PC-3 (cell line): ENCODE data around the gene ZNF593OS. TPM values are rescaled to one million over a fixed set of nuclear protein-coding genes. Genes with fewer than 3 reads are reported as not detected.

Experiments
- ATAC-seq: fragments of 200-7000 bp; cut with Tn5 transposase; 2 replicates; pipeline ENCODE4 v1.9.1; 2020; ENCODE audit warnings: mild to moderate bottlenecking, moderate library complexity
- BruUV-seq: library from RNA; stranded (reverse); fragments of 400-500 nt; replicated peaks from 2 replicates; lab custom pipeline; 2021; lab: Mats Ljungman, UMichigan
- CTCF ChIA-PET: fragments of 300-600 bp; sonication (Branson Sonifier 250); formaldehyde crosslinking; loops from one replicate; lab custom pipeline; 2022; ENCODE audit warnings: antibody characterized with exemption; lab: Charles Lee
- POLR2A ChIA-PET: fragments of 300-600 bp; sonication (Branson Sonifier 250); formaldehyde crosslinking; loops from one replicate; lab custom pipeline; 2022; ENCODE audit warnings: antibody characterized with exemption; ENCODE audit not compliant: unreplicated experiment; lab: Charles Lee
- DNase-seq: peaks from one replicate; pipeline ENCODE4 v3.0.0-alpha.2; 2015
- H2AFZ ChIP-seq: fragments of 300-600 bp; sonication (generic); 2 replicates; pipeline ENCODE4 v1.6.0; 2016; ENCODE audit warnings: antibody characterized with exemption, low read length
- H3F3A ChIP-seq: fragments of 300-600 bp; sonication (generic); one replicate; pipeline ENCODE4 v1.6.0; 2017; ENCODE audit warnings: antibody characterized with exemption, low read length, control low read depth, mild to moderate bottlenecking; ENCODE audit not compliant: unreplicated experiment
- H3K27ac ChIP-seq: fragments of 300-600 bp; sonication (generic); 2 replicates; pipeline ENCODE4 v1.5.1; 2016; ENCODE audit warnings: mild to moderate bottlenecking, low read length
- H3K27me3 ChIP-seq: fragments of 300-600 bp; sonication (generic); 2 replicates; pipeline ENCODE4 v1.6.1; 2016; ENCODE audit warnings: low read length, mixed read lengths
- H3K36me3 ChIP-seq: fragments of 300-600 bp; sonication (generic); 2 replicates; pipeline ENCODE4 v1.6.1; 2016; ENCODE audit warnings: low read depth, mixed run types, low read length, mixed read lengths
- H3K4me1 ChIP-seq: fragments of 300-600 bp; sonication (generic); 2 replicates; pipeline ENCODE4 v1.5.1; 2016; ENCODE audit warnings: low read length; ENCODE audit not compliant: insufficient read depth
- H3K4me2 ChIP-seq: fragments of 300-600 bp; sonication (generic); 2 replicates; pipeline ENCODE4 v1.6.0; 2016; ENCODE audit warnings: low read length
- H3K4me3 ChIP-seq: fragments of 300-600 bp; sonication (generic); 2 replicates; pipeline ENCODE4 v1.5.1; 2016; ENCODE audit warnings: mild to moderate bottlenecking, low read length, mixed read lengths
- H3K79me2 ChIP-seq: fragments of 300-600 bp; sonication (generic); 2 replicates; pipeline ENCODE4 v1.6.1; 2017; ENCODE audit warnings: low read length, mixed read lengths
- H3K9ac ChIP-seq: fragments of 300-600 bp; sonication (generic); 2 replicates; pipeline ENCODE4 v1.6.0; 2016; ENCODE audit warnings: mild to moderate bottlenecking, low read length
- H3K9me2 ChIP-seq: fragments of 300-600 bp; sonication (generic); replicated peaks from 2 replicates; pipeline ENCODE4 v1.6.1; 2016; ENCODE audit warnings: mixed run types, low read length, mixed read lengths
- H3K9me3 ChIP-seq: fragments of 300-600 bp; sonication (generic); 2 replicates; pipeline ENCODE4 v1.6.1; 2016; ENCODE audit warnings: low read length, mixed read lengths
- H4K20me1 ChIP-seq: fragments of 300-600 bp; sonication (generic); 2 replicates; pipeline ENCODE4 v1.6.1; 2016; ENCODE audit warnings: low read length, mixed read lengths
- CTCF ChIP-seq: fragments of 300-600 bp; sonication (generic); conservative IDR thresholded peaks from 2 replicates; pipeline ENCODE4 v1.5.1; 2017; ENCODE audit warnings: antibody characterized with exemption, low read depth, mild to moderate bottlenecking, low read length
- EZH2 ChIP-seq: fragments of 300-600 bp; sonication (generic); IDR thresholded peaks from one replicate; pipeline ENCODE4 v1.6.1; 2017; ENCODE audit warnings: antibody characterized with exemption, mild to moderate bottlenecking, low read length; ENCODE audit not compliant: unreplicated experiment
- EZH2phosphoT487 ChIP-seq: fragments of 300-600 bp; sonication (generic); IDR thresholded peaks from 2 replicates; pipeline ENCODE4 v1.6.1; 2018; ENCODE audit warnings: mild to moderate bottlenecking, antibody characterized with exemption, low read length, borderline replicate concordance
- intact Hi-C: fragments of 100-400 bp; cut with micrococcal nuclease; formaldehyde crosslinking; loops from 2 replicates; pipeline ENCODE4 v1.9.0; 2023
- total RNA-seq: library from RNA; depleted of rRNA; stranded (reverse); fragments of >200 nt; gene quantifications from 2 replicates; pipeline ENCODE4 v1.2.3, GENCODE V29; 2014; rRNA removed

ZNF593OS gene
- total RNA-seq, 1 experiment from 2014 or later: not detected

- peak overlapping the region; percentile 59 for H3K9ac ChIP-seq
- no peaks in the 10 kb centered on the region for H3K9me2 ChIP-seq
- peaks cover 8% of the 10 kb centered on the region; the same call in 1 of the 2 replicates for H3K36me3 ChIP-seq
- DNase-seq: peak; percentile 84
- H2AFZ ChIP-seq: no peak overlapping the region
- H3K9me3 ChIP-seq: no peaks in the 10 kb centered on the region
- ChIA-PET CTCF (interaction anchor here (1.4 kb wide), 1 partner anchor 48 kb away, joined by 6 read pairs; the partner anchor contains the start of gene ZNF593), POLR2A (interaction anchor here (0.5 kb wide), 1 partner anchor 16 kb away, joined by 12 read pairs; no protein-coding TSS in a partner anchor)
- intact Hi-C loops: loop anchor here (1.0 kb wide), 1 partner anchor 10 kb away; no protein-coding TSS in a partner anchor
- TF ChIP-seq EZH2 (no peak), CTCF (no peak), EZH2phosphoT487 (no peak)
- peak; percentile 33 for ATAC-seq
- peaks cover 15% of the 10 kb centered on the region for H3F3A ChIP-seq
- peak overlapping the region; percentile 94 for H3K27ac ChIP-seq
- no peaks in the 10 kb centered on the region for H4K20me1 ChIP-seq
- no TSS peak for BruUV-seq
- H3K4me2 ChIP-seq: peak overlapping the region; percentile 76
- H3K4me1 ChIP-seq: peaks cover 58% of the 10 kb centered on the region
- peak overlapping the region; percentile 17; the same call in 1 of the 2 replicates for H3K4me3 ChIP-seq
- peaks cover 35% of the 10 kb centered on the region for H3K79me2 ChIP-seq
- no peaks in the 10 kb centered on the region for H3K27me3 ChIP-seq
Observed at GRCh38 chr1:26121854-26122773, 49.5 kb downstream of the ZNF593OS start.

- peaks cover 10% of the 10 kb centered on the region; the same call in 1 of the 2 replicates for H3K36me3 ChIP-seq
- peaks cover 13% of the 10 kb centered on the region for H3F3A ChIP-seq
- H3K79me2 ChIP-seq: peaks cover 27% of the 10 kb centered on the region
- H3K9me3 ChIP-seq: no peaks in the 10 kb centered on the region
- H3K4me2 ChIP-seq: no peak overlapping the region
- H3K27ac ChIP-seq: no peak overlapping the region
- CTCF ChIA-PET: no interaction called here
- no peak for DNase-seq
- H4K20me1 ChIP-seq: no peaks in the 10 kb centered on the region
- no peak for ATAC-seq
- intact Hi-C loops: no loop called here
- H3K4me1 ChIP-seq: peaks cover 39% of the 10 kb centered on the region
- no peaks in the 10 kb centered on the region for H3K9me2 ChIP-seq
- POLR2A ChIA-PET: no interaction called here
- TF ChIP-seq EZH2phosphoT487: no peak
- no peak for TF ChIP-seq EZH2
- TF ChIP-seq CTCF: no peak
- no peak overlapping the region for H3K4me3 ChIP-seq
- H2AFZ ChIP-seq: no peak overlapping the region
- no TSS peak for BruUV-seq
- no peaks in the 10 kb centered on the region for H3K27me3 ChIP-seq
- H3K9ac ChIP-seq: no peak overlapping the region
Observed at GRCh38 chr1:26119892-26120608, 51.6 kb downstream of the ZNF593OS start.

Other genes starting within 250 kb of the ZNF593OS start
- gene PAFAH2, start 173.8 kb downstream of the ZNF593OS start, total RNA-seq: 7.4 and 9.0 TPM in 2 replicates
- gene EXTL1, start 150.1 kb downstream of the ZNF593OS start, total RNA-seq: 0.26 TPM in 1 of 2 replicates, not detected in the other
- 0.07 TPM in 1 of 2 replicates, not detected in the other for gene SLC30A2, start 125.7 kb downstream of the ZNF593OS start, total RNA-seq
- not detected in 2 replicates for gene TRIM63, start 104.2 kb downstream of the ZNF593OS start, total RNA-seq
- 4.1 and 5.2 TPM in 2 replicates for gene PDIK1L, start 60.0 kb downstream of the ZNF593OS start, total RNA-seq
- gene FAM110D, start 12.8 kb downstream of the ZNF593OS start, total RNA-seq: not detected in 2 replicates
- not detected in 2 replicates for gene C1orf232, start 2.9 kb downstream of the ZNF593OS start, total RNA-seq
- 155 and 165 TPM in 2 replicates for gene ZNF593, start 1.9 kb downstream of the ZNF593OS start, total RNA-seq
- gene CNKSR1, start 5.7 kb upstream of the ZNF593OS start, total RNA-seq: 32.1 and 34.5 TPM in 2 replicates
- gene CATSPER4, start 18.8 kb upstream of the ZNF593OS start, total RNA-seq: not detected in 2 replicates
- gene CEP85, start 62.4 kb upstream of the ZNF593OS start, total RNA-seq: 30.6 and 30.8 TPM in 2 replicates
- gene SH3BGRL3, start 108.3 kb upstream of the ZNF593OS start, total RNA-seq: 181 and 193 TPM in 2 replicates
- 19.4 and 24.6 TPM in 2 replicates for gene UBXN11, start 134.8 kb upstream of the ZNF593OS start, total RNA-seq
- gene CD52, start 146.1 kb upstream of the ZNF593OS start, total RNA-seq: not detected in 2 replicates
- gene CRYBG2, start 182.3 kb upstream of the ZNF593OS start, total RNA-seq: 15.3 and 16.1 TPM in 2 replicates
- gene ZNF683, start 200.9 kb upstream of the ZNF593OS start, total RNA-seq: not detected in 2 replicates
- gene LIN28A, start 239.0 kb upstream of the ZNF593OS start, total RNA-seq: not detected in 2 replicates